Naive B cell (primary cell): Measurements from ENCODE around the gene DRAM2. TPM values are rescaled to one million over a fixed set of nuclear protein-coding genes. Genes with fewer than 3 reads are reported as not detected.
"Not testable (repeated sequence)": the region's sequence is repeated elsewhere in the genome, so short reads cannot be mapped to it uniquely, and the experiment has no call there.

Source experiments
- ATAC-seq, 2 donors: fragments of 150-1000 bp; cut with Tn5 transposase; 2 replicates each; pipeline ENCODE4 v1.10.0; 2021; ENCODE audit warnings: low read depth in 2 of 2, mild to moderate bottlenecking in 2 of 2, moderate library complexity in 2 of 2
- DNase-seq: peaks from one replicate; pipeline ENCODE4 v3.0.0; 2022
- H3K27ac Mint-ChIP-seq, 6 donors: one replicate each; pipeline ENCODE4 v1.8.0; 2020 to 2022; ENCODE audit warnings: mild to moderate bottlenecking in 6 of 6, mixed read lengths in 6 of 6, moderate library complexity in 5 of 6, inconsistent platforms in 2 of 6
- H3K27me3 Mint-ChIP-seq, 3 donors: one replicate each; pipeline ENCODE4 v1.8.0; 2021 to 2022; ENCODE audit warnings: mixed read lengths in 3 of 3, mild to moderate bottlenecking in 1 of 3
- H3K36me3 Mint-ChIP-seq, 2 donors: one replicate each; pipeline ENCODE4 v1.8.0; 2020 to 2022; ENCODE audit warnings: mixed read lengths in 2 of 2, inconsistent platforms in 1 of 2, mild to moderate bottlenecking in 1 of 2
- H3K4me1 Mint-ChIP-seq, 3 donors: one replicate each; pipeline ENCODE4 v1.8.0; 2020 to 2022; ENCODE audit warnings: mixed read lengths in 3 of 3, inconsistent platforms in 1 of 3, mild to moderate bottlenecking in 1 of 3, moderate library complexity in 1 of 3
- H3K4me3 Mint-ChIP-seq, 8 donors: one replicate each; pipeline ENCODE4 v1.8.0; 2020 to 2022; ENCODE audit warnings: mild to moderate bottlenecking in 8 of 8, mixed read lengths in 8 of 8, moderate library complexity in 8 of 8, inconsistent platforms in 2 of 8
- H3K9me3 Mint-ChIP-seq, 7 donors: one replicate each; pipeline ENCODE4 v1.8.0; 2020 to 2022; ENCODE audit warnings: mixed read lengths in 7 of 7, mild to moderate bottlenecking in 5 of 7, inconsistent platforms in 2 of 7, moderate library complexity in 1 of 7
- polyA plus RNA-seq, 6 donors: library from polyadenylated mRNA; unstranded; fragments of 300-500 nt; fragmentation: Illumina TruSeq; gene quantifications; one replicate each; pipeline ENCODE4 v1.2.3, GENCODE V29; 2021; ENCODE audit warnings: low read depth in 6 of 6

Gene DRAM2
- polyA plus RNA-seq, 6 donors from 2014 or later, result 266 to 365 (median 332) TPM

- not testable (repeated sequence) for ATAC-seq, H3K27me3 Mint-ChIP-seq, DNase-seq, H3K27ac Mint-ChIP-seq, H3K4me3 Mint-ChIP-seq, H3K4me1 Mint-ChIP-seq
- Mint-ChIP-seq H3K9me3 (peaks cover 17 to 64% (median 47%) of the 10 kb centered on the region in 7 donors), H3K36me3 (peaks cover 15 to 36% of the 10 kb centered on the region in 2 donors)
Observed at GRCh38 chr1:111095421-111095820, 44.5 kb downstream of the DRAM2 start.

- Mint-ChIP-seq H3K27ac (peak overlapping the region in 1 of 6 donors; percentile 12), H3K36me3 (peaks cover 0 to 2% of the 10 kb centered on the region in 2 donors), H3K4me3 (no peak overlapping the region), H3K9me3 (peaks cover 0 to 16% (median 10%) of the 10 kb centered on the region in 7 donors), H3K4me1 (peaks cover 6 to 15% (median 6%) of the 10 kb centered on the region in 3 donors), H3K27me3 (peaks cover 0 to 3% (median 0%) of the 10 kb centered on the region in 3 donors)
- no peak for ATAC-seq
- DNase-seq, result no peak
Observed at GRCh38 chr1:111089638-111090037, 50.3 kb downstream of the DRAM2 start.

- peaks cover 0 to 3% (median 0%) of the 10 kb centered on the region in 3 donors for H3K27me3 Mint-ChIP-seq
- peaks cover 5 to 15% (median 7%) of the 10 kb centered on the region in 7 donors for H3K9me3 Mint-ChIP-seq
- peak overlapping the region in 1 of 8 donors; percentile 65 for H3K4me3 Mint-ChIP-seq
- H3K27ac Mint-ChIP-seq, result peak overlapping the region in 1 of 6 donors; percentile 67
- peaks cover 28 to 45% (median 31%) of the 10 kb centered on the region in 3 donors for H3K4me1 Mint-ChIP-seq
- H3K36me3 Mint-ChIP-seq, result peaks cover 0 to 12% of the 10 kb centered on the region in 2 donors
- ATAC-seq, result peak in 1 of 2 donors; percentile 47
- no peak for DNase-seq
Observed at GRCh38 chr1:111085676-111086075, 54.2 kb downstream of the DRAM2 start.

GRCh38 chr1:111084999-111085398 lies 54.9 kb downstream of the DRAM2 start:
- Mint-ChIP-seq H3K27ac (peak overlapping the region in 2 of 6 donors; percentile 9 to 20), H3K36me3 (peaks cover 0 to 12% of the 10 kb centered on the region in 2 donors), H3K27me3 (peaks cover 0 to 3% (median 0%) of the 10 kb centered on the region in 3 donors), H3K4me1 (peaks cover 28 to 45% (median 31%) of the 10 kb centered on the region in 3 donors), H3K9me3 (peaks cover 5 to 17% (median 10%) of the 10 kb centered on the region in 7 donors), H3K4me3 (peak overlapping the region in 1 of 8 donors; percentile 42)
- ATAC-seq (no peak), DNase-seq (no peak)

DNA sequence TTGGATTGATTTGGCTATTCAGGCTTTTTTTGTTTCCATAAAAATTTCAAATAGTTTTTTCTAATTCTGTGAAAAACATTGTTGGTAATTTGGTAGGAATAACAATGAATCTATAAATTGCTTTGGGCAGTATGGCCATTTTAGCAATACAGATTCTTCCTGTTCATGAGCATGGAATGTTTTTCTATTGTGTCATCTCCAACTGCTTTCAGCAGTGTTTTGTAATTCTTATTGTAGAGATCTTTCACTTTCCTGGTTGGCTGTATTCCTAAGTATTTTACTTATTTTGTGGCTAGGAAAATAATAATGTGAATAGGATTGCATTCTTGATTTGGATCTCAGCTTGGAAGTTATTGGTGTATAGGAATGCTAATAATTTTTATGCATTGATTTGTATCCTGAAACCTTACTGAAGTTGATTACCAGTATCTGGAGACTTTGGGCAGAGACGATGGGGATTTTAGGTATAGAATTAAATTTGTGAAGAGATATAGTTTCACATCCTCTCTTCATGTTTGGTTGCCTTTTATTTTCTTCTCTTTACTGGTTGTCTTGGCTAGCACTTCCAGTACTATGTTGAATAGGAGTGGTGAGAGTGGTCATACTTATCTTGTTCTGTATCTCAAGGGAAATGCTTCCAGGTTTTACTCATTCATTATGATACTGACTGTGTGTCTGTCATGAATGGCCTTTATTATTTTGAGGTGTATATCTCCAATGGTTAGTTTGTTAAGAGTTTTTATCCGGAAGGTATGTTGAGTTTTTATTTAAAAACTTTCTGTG lies 57.3 kb downstream of the DRAM2 start:
- ATAC-seq (peak; percentile 81 to 88), DNase-seq (peak; percentile 16)
- peaks cover 9 to 25% (median 16%) of the 10 kb centered on the region in 7 donors for H3K9me3 Mint-ChIP-seq
- peaks cover 0 to 19% of the 10 kb centered on the region in 2 donors for H3K36me3 Mint-ChIP-seq
- peak overlapping the region in 6 of 8 donors; percentile 6 to 64 (median 46) for H3K4me3 Mint-ChIP-seq
- no peaks in the 10 kb centered on the region for H3K27me3 Mint-ChIP-seq
- peaks cover 28 to 39% (median 31%) of the 10 kb centered on the region in 3 donors for H3K4me1 Mint-ChIP-seq
- H3K27ac Mint-ChIP-seq, result peak overlapping the region in 5 of 6 donors; percentile 1 to 54 (median 27)

DNA sequence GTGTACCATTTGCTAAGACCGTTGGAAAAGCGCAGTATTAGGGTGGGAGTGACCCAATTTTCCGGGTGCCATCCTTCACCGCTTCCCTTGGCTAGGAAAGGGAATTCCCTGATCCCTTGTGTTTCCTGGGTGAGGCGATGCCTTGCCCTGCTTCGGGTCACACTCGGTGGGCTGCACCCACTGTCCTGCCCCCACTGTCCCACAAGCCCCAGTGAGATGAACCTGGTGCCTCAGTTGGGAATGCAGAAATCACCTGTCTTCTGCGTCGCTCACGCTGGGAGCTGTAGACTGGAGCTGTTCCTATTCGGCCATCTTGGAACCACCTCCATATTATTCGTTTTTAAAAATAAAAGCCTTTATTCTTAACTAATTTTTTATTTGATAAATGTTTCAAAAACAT lies 60.6 kb downstream of the DRAM2 start:
- DNase-seq, ATAC-seq, H3K27ac Mint-ChIP-seq, H3K4me3 Mint-ChIP-seq, H3K27me3 Mint-ChIP-seq: not testable (repeated sequence)
- peaks cover 19 to 27% (median 23%) of the 10 kb centered on the region in 3 donors for H3K4me1 Mint-ChIP-seq
- H3K9me3 Mint-ChIP-seq, result peaks cover 8 to 39% (median 26%) of the 10 kb centered on the region in 7 donors
- peaks cover 0 to 14% of the 10 kb centered on the region in 2 donors for H3K36me3 Mint-ChIP-seq

- H3K4me3 Mint-ChIP-seq, H3K36me3 Mint-ChIP-seq, DNase-seq, ATAC-seq, H3K27me3 Mint-ChIP-seq, H3K4me1 Mint-ChIP-seq: not testable (repeated sequence)
- Mint-ChIP-seq H3K9me3 (peaks cover 6 to 39% (median 21%) of the 10 kb centered on the region in 7 donors), H3K27ac (peak overlapping the region in 1 of 6 donors; percentile 40)
Observed at GRCh38 chr1:111077312-111077711, 62.6 kb downstream of the DRAM2 start.

Other genes with a start within 250 kb of the DRAM2 start
- gene LRIF1, start 176.2 kb downstream of the DRAM2 start, polyA plus RNA-seq, result 10 to 100 TPM; 17.3 to 41.8 (median 32.7) TPM
- gene CEPT1, start 130 bp upstream of the DRAM2 start, polyA plus RNA-seq, result 10 to 100 TPM; 52.0 to 76.1 (median 65.8) TPM
- 100 to 1,000 TPM in 2 of 6 donors, 10 to 100 TPM in 4; 60.2 to 124 (median 82.6) TPM for gene DENND2D, start 60.6 kb upstream of the DRAM2 start, polyA plus RNA-seq
- 100 to 1,000 TPM in 4 of 6 donors, 10 to 100 TPM in 2; 42.6 to 239 (median 159) TPM for gene CHI3L2, start 87.6 kb upstream of the DRAM2 start, polyA plus RNA-seq
- gene CHIA, start 150.8 kb upstream of the DRAM2 start, polyA plus RNA-seq, result not detected